Stimulated activated CD8-positive, alpha-beta memory T cell treated with anti-CD3 and anti-CD28 coated beads, Interleukin-12 subunit alpha, Interleukin-12 subunit beta, amount 100 ng/mL, for 24 hours (primary cell): ENCODE results near the gene C6.
"Not testable (repeated sequence)": the region's sequence is repeated elsewhere in the genome, so short reads cannot be mapped to it uniquely, and the experiment has no call there.

Experiments used
- DNase-seq: peaks from one replicate; pipeline ENCODE4 v3.0.0-alpha.2; 2020; ENCODE audit errors: extremely low read depth

The C6 gene

DNA sequence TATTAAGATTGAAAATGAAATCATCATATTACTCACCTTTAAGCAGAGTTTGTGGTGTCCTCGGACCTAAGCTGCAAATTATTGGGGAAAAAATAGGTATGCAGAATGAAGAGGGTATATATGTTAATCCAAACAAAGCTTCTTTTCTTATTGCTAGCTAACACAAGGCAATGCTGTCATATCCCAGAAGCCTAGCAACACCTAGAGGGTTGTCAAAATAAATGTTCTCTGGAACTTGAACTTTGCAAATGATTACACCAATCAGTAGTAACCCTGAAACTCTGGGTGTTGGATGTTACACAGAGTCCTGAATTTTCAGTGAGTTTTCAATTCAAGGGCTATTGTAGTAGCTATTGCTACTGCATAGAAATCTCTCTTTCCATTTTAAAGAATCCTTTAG is at the start of gene C6:
C6 (minus strand) TSS at position 193 of the 400 bp plus-strand sequence. CDS start 10,302 bp downstream, outside the sequence.
- no peak for DNase-seq

DNA sequence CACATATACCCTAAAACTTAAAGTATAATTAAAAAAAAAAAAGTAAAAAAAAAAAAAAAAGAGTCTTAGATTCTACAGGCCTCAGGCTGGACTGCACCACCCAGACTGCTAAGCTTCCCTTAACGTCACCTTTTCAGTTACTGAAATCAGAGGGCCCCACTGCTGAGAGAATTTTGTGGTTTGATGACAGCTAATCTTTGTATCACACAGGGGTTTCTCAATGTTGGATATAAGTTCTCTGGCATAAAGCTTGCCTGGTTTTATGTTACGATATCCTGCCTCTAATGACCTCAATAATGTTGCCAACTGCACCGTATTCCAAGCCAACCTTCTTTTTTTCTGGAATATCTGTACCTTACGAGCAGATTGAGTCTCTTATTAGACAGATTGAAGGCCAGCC is 43.1 kb upstream of the C6 start:
- DNase-seq, result no peak

DNA sequence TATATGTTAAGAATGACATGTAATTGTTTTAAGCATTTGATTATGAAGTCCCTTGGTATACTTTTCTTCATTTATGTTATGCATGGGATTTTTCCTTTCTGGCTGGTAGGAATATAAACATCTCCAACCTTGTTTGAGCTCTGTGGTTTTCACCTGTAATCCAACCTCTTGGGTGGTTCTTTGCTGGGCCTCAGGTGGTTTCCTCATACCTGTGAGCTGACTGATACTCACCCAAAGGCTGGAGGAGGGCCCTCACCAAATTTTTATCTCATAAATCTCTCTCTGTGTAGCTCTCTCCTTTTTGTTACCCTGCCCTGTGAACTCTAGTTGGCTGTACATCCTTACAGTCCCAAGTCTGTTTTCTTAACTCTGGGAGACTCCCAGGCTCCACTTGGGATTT is 39.8 kb upstream of the C6 start:
- DNase-seq, result no peak

DNA sequence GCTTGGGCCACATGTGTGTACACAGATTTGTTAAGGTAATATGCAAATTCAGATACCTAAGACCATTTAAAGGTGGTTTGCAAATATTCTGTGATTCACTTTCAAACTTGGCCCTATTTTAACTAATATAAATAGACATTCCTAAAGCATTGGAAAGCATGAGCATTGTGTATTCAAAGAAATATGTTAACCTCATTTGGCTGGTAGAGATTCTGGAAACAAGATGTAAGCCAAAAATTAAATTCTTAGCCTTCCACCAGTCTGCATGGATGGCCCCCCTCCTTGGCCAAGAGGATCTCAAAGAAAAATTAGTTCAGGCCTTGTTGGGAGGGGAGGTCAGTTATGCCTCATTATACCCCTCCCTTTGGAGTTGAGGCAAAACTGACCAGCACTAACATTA is 38.7 kb upstream of the C6 start:
- no peak for DNase-seq

DNA sequence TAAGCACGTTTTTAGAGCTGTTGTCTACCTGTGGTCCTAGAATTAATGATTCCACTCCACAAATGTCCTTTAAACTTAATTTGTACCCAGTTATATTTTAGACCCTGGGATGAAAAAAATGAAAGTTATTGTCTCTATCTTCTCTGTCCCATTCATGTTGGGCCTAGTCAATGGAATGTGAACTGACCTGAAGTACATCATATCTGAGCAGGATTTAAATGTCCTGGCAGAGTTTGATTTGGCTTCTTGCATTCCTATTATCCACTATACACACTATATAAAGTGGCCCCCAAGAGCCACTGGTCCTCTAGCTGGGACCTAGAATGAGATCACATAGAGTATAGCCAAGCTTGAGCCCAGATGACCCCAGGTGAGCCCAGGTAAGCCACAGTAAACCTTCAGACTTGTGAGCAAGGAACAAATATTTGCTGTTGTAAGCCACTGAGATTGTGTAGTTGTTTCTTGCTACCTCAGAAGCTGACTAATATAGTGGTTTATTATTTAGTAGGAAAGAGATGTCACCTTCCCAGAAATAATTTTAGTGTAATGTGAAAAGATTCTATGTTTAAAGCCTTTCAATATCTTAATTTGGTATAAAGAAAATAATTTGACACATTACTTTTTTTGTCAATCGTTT is 37.1 kb upstream of the C6 start:
- DNase-seq, result no peak

DNA sequence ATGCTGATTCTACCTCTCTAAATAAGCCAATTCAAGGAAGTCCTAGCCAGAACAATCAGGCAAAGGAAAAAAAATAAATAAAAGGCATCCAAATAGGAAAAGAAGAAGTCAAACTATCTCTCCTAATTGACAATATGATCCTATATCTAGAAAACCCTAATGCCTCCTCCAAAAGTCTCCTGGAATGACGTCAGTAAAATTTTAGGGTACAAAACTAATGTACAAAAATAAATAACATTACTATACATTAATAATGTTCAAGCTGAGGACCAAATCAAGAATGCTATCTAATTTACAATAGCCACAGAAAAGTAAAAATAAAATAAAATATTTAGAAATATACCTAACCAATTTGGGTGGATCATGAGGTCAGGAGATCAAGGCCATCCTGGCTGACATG is 33.8 kb upstream of the C6 start:
- no peak for DNase-seq

DNA sequence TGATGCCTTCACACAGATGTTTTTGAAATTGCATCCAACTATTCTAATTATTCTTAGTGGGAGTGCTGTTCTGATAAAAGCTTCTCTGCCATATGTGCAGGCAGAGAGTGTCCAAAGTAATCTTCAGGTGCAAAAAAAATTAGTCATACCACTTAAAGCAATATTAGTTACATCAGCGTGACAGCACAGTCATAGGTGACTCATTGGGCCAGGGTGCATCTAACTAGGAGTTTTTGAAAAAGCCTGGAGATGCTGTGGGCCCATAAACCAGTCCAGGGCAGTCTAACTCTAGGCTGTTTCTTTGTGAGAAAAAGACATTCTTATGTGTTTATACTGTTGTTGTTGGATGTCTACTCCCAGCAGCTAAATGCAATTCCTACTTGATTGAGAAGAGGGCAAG is 33.0 kb upstream of the C6 start:
- no peak for DNase-seq

DNA sequence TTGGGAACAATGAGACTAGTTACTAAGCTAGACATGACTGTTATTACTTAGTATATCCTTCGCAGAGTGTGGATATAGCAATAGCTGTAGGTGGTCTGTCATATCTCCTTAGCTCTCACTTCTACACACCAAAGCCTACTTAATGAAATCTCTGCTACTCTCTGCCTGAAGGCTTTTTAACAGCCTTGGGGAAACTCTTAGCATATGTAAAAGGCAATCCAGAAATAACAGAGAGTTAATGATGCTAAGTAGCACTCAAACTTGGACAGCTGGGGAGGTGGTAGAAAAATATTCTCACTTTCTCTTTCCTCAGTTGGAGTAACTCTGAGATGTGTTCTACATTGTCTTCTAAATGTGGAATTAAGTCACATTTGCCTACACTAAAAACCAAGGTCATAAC is 30.2 kb upstream of the C6 start:
- no peak for DNase-seq

DNA sequence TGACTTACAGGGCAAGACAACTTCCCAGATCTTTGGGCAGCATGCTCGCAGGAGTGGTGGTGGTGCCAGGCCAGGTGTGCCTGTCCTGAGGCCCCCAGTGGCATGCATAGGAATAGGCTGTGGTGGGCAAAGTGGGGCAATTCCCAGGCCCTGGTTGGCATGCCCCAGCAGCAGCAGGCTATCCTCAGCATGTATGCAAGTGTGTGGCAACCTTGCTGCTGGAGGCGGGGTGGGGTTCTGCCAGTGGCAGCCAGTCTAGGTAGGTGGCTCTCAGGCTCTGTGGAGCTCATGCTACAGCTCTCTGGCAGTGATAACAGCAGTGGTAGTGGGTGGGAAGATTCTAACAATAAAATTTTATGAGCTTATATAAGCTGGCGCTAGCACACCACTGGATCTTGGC is 27.7 kb upstream of the C6 start:
- no peak for DNase-seq

DNA sequence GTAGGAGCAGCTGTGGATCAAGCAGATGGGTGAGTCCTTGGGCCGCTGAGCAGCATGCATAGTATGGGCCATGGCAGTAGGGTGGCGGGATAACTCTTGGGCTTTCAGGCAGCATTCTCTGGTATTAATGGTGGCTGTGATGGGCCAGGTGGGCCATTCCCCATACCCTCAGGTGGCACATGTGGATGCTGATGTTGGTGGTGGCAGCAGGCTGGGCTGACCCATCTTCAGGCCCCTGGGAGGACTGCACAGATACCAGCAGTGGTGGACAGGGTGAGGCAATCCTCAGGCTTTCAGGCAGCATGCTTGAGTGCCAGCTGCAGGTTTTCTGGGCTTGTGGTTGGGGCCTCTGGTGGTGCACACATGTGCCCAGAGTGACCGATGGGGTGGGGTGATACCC is 27.1 kb upstream of the C6 start:
- no peak for DNase-seq

DNA sequence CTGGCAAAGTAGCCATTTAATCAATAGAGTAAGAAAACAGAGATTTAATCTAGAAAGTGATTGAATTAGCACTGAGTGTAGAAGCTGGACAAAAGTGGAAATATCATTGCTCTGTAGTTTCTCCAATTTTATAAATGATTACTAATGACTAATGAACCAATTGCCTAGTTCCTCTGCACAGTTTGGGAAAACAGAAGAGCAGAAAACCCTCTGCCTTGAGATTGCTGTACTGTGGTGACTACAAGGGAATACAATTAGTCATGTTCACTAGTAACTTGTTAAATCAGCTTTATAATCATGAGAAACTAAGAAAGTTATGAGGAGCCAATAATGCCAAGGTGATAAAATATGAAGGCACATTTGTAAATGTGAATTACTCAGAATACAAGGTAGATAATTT is 21.1 kb upstream of the C6 start:
- no peak for DNase-seq

DNA sequence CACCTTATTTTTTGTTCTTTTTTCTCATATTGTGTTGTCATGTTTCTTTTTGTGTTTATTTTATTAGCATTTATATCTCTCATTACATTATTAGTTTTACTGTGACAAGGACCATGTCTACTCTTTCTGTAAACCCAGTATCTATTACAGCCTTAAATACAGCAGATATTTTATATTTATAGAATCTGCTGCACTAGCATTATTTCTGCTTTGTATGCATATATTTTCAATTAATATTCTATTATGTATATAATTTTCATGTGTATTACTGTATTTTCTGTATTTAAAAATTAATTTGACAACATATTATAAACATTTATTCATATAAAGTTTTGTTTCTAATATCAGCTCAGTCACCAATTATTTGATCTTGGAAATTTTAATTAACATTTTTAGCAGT is 19.5 kb upstream of the C6 start:
- DNase-seq, result no peak

DNA sequence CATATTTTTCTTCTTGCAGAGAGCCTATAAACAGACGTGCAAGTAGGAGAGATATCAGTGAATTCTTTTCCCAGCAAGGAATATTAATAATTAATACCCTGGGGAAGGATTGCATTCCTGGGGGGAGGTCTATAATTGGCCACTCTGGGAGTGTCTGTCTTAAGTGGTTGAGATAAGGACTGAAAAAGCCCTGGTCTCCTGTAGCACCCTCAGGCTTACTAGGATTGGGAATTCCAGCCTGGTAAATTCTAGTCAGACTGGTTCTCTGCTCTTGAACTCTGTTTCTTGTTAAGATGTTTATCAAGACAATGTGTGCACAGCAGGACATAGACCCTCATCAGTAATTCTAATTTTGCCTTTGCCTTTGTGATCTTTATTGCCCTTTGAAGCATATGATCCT is 16.9 kb upstream of the C6 start:
- DNase-seq, result not testable (repeated sequence)

DNA sequence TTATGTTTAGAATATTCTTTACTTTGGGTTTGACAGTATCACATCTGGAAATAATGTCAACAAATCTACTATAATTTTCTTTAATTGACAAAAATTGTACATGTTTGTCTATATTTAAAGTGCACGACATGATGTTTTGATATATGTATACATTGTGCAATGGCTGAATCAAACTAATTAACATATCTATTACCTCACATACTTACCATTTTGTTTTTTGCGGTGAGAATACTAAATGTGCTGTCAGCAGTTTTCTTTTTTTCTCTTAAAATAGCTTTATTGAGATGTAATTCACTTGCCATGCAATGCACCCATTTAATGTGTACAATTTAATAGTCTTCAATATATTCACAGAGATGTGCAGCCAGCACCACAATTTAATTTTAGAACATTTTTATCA is 10.6 kb upstream of the C6 start:
- DNase-seq, result no peak

DNA sequence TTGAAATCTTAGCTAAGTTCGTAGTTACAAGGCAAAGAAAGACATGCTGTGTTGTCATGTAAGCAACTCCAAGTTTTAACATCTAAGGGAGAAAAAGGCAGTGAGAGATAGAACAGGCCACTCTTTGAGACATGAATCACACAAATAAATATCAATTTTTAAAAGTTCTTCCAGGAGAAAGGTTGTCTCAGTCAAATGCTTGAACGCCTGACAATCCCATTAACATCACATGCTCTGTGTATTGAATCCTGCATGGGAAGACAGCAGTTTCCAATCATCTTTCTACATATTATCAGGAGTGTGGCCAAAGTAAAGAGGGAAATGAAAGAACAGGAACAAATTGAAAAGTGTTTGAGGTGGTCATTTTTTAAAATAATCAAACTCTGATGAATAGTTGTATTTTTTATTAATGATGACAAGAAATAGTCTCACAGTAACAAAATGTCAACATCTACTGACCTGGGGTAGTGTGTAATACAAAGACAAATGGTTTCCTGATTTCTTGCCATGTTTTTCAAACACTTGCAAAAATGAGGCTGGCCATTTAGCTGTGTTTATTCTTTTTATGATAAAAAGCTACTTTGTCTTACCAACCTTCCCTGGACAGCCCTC is 6.4 kb upstream of the C6 start:
- DNase-seq, result no peak

DNA sequence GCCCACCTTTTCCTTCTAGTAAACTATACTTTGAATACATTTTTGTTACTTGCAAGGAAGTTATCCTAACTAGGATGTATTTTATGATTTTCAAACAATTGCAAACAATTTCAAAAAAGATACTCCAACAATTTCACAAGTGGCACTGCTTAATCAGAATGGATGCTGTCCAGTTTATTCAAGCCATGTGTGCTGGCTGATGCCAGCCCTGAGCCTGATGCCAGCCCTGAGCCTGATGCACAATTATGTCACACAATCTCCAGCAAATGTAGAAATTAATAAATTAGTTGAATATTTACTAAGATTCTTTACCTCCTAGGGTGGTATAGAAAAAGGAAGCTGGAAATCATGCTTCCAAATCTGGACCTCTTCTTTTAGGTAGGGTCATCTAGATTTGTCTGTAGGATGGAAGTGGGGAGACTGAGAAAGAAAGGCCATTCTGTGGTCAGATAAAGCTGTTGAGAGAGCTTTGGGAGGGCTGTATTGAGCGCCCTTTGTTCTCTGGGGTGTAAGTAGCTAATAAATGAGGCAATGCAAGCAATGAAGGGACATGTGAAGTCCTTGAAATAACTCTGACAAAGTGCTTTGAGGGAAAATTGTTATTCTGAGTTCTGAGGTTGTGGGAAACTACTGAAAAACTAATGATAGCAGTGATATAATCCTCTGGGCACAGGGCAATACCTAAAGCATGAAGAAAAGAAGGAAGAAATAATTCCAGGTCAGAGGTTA is 5.8 kb upstream of the C6 start:
- DNase-seq, result no peak

DNA sequence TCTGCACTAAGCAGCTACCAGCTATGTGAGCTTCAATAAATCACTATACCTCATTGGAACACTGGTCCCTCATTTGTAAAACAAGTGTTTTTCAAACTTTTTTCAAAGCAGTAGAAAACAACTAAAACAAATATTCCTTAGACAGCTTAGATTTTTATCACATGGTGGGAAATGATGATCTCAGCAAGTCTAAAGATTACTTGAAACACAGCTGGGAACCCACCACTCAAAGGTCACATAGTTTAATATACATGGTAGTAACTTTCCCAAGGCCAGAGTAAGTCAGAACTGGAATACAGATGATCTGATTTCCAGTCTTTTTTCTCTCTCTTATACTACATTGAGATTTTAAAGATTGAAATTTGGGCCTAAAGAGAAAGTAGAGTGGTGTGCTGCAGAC is 850 bp upstream of the C6 start:
- no peak for DNase-seq

DNA sequence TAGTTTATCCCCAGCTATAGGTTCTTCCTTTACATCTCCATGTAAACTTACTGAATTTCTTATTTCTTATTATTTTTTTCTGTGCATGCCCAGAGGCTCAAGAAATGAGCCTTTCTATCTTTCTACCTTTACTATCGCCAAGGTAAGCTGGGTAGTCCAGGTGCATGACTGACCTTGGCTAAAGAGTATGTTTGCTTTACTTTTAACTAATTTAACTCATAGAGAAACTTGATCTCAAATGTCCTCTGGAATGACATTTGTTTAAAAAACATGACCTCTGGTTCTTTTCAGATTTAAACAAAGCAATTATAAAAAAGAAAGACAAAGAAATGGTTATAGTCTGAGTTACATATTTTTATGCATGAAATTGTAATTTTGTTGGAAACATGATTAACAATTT is 397 bp downstream of the C6 start:
- DNase-seq, result no peak

DNA sequence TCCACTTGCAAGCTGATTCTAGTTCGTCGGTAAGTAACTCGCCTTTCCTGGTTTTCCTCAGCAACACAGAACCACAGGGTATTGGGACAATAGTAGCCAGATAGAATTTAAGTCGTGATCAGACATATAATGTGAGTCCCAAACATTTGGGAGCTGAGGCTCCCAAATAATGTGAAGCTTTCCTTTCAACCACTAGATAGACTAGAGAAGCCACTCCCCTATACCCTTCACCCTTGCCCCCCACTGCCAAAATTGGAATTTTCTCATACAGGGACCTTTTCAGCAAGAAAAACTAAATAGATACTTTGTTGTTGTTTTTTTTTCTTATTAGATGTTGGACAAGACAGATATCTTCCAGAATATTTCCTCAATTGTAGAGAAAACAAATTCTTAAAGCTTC is 1.9 kb downstream of the C6 start:
- no peak for DNase-seq

DNA sequence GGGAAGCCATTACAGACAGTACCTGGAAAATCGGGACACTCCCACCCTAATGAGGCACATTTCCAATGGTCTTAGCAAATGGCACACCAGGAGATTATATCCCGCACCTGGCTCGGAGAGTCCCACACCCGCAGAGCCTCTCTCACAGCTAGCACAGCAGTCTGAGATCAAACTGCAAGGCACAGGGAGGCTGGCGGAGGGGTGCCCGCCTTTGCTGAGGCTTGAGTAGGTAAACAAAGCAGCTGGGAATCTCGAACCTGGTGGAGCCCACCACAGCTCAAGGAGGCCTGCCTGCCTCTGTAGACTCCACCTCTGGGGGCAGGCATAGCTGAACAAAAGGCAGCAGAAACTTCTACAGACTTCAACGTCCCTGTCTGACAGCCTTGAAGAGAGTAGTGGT is 7.9 kb downstream of the C6 start:
- not testable (repeated sequence) for DNase-seq

DNA sequence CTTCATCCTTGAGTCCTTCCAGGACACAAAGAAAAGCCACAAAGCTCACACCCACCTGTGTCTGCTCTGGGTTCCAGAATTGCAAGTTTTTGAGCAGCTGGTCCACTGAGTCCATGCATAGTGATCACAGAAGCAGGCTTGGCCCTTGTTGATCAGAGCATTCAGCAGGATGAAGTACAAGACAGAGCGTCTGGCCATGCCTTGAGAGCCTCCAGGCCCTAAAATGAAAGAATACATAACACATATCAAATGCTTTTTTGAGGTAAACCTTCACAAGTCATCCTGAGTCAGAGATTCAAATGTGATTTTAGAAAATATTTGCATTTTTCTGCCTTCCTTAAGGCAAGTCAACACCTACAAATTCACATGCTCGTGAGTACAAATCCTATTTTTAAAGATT is 10.3 kb downstream of the C6 start:
- DNase-seq, result no peak

DNA sequence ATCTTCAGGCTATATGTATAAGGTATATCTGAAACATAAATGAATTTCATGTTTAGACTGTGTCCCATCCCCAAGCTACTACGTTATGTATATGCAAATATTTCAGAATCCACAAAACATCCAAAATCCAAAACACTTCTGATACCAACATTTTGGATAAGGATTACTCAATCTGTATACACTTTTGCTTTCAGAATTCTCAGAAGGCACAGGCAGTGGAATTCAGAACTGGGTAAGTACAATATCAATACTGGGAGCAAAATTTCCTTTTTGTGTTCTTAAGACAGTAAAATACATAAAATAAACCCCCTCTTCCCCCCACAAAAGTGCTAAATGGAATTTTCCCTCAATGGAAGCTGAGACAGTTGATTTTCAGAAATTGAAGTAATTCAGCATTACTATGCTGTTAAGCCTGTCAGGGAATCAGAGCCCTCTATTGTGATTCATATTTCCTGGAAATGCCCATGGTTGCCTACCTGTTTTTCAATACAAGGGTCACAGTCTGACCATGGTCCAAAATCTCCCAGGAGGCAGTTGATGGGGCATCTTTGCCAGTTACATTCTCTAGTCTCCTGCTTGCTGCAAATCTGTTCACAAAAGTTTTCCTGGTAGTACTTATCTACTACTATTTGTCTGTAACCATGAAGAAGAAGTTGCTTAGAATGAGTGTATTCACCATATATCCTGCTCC is 12.1 kb downstream of the C6 start:
- no peak for DNase-seq

DNA sequence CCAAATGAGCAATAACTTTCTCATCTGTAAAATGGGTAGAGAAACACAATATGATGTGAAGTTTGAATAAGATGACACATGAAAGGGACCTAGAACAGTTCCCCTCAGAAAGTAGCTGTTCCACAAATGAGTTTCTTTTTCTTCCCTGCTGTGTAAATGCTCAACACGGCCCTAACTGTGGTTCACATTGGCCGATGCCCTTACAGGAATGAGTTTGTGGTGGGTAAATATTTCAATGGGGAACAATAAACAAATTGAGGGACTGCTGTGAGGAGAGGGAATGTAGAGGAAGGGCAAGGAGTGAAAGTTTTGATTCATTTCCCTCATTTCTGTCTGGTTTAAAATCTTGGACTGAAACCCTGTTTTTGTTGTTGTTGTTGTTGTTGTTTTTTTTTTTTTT is 12.8 kb downstream of the C6 start:
- DNase-seq, result no peak
